ENCODE measurements around the gene UGT2B28. TPM values are rescaled to one million over a fixed set of nuclear protein-coding genes. Genes with fewer than 3 reads are reported as not detected.
"Not testable (repeated sequence)": the region's sequence is repeated elsewhere in the genome, so short reads cannot be mapped to it uniquely, and the experiment has no call there.

Gene UGT2B28
- total RNA-seq (2014; rRNA removed; shearing (Covaris generic)) = not detected in 2 replicates

- DNase-seq (ENCODE audit: low spot score) = not testable (repeated sequence)
These were observed at the start of gene UGT2B28 for GRCh38 chr4:69280081-69280480. UGT2B28 (plus strand) TSS chr4:69280475; CDS start chr4:69280501, 26 bp downstream.

DNA sequence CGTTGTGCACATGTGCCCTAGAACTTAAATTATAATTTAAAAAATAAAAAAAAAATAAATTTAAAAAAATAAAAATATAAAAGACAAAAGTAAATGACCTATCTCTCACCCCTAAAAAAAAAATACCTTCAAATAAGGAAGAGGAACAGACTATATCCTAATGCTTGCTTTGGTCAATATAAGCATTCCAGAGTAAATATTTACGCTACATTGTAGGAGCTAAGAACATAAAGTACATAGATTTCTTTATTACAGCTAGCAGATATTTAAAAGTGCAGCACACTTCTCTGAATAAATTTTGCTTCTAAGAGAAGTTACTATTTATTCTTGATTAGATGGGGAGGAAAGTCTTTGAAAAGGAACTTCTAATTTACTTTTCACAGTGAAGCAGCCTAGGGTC lies 41.2 kb upstream of the UGT2B28 start:
- DNase-seq (ENCODE audit: low spot score) = no peak

- DNase-seq (ENCODE audit: low spot score) = peak; percentile 29
These were observed 40.6 kb upstream of the UGT2B28 start for GRCh38 chr4:69239557-69240168.

DNA sequence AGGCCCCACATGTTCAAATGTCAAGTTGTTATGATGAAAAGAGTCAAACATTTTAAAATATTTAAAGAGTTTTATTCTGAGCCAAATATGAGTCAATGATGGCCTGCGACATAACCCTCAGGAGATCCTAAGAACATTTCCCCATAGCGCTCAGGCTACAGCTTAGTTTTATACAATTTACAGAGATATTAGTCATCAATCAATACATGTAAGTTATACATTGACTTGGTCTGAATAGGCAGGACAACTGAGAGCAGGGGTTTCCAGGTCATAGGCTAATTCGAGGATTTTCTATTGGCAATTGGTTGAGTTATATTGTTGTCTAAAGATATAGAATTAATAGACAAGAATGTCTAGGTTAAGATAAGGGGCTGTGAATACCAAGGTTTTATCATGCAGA lies 39.5 kb upstream of the UGT2B28 start:
- DNase-seq (ENCODE audit: low spot score) = peak; percentile 9

- not testable (repeated sequence) for DNase-seq (ENCODE audit: low spot score)
These were observed 38.5 kb upstream of the UGT2B28 start for GRCh38 chr4:69241746-69242145.

DNA sequence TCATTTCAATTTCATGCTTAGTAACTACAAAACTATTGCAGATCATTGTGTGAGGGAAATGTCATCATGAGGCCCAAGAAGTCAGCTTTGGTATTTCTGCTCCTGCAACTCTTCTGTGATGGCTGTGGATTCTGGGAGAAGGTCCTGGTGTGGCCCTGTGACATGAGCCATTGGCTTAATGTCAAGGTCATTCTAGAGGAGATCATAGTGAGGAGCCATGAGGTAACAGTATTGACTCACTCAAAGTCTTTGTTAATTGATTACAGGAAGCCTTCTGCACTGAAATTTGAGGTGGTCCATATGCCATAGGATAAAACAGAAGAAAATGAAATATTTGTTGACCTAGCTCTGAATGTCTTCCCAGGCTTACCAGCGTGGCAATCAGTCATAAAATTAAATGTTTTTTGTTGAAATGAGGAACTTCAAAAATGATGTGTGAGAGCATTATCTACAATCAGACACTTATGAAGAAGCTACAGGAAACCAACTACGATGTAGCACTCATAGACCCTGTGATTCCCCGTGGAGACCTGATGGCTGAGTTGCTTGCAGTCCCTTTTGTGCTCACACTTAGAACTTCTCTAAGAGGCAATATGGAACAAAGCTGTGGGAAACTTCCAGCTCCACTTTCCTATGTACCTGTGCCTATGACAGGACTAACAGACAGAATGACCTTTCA lies 37.6 kb upstream of the UGT2B28 start:
- DNase-seq (ENCODE audit: low spot score) = not testable (repeated sequence)

GRCh38 chr4:69250884-69251283 lies 29.4 kb upstream of the UGT2B28 start:
- DNase-seq (ENCODE audit: low spot score) = not testable (repeated sequence)

DNA sequence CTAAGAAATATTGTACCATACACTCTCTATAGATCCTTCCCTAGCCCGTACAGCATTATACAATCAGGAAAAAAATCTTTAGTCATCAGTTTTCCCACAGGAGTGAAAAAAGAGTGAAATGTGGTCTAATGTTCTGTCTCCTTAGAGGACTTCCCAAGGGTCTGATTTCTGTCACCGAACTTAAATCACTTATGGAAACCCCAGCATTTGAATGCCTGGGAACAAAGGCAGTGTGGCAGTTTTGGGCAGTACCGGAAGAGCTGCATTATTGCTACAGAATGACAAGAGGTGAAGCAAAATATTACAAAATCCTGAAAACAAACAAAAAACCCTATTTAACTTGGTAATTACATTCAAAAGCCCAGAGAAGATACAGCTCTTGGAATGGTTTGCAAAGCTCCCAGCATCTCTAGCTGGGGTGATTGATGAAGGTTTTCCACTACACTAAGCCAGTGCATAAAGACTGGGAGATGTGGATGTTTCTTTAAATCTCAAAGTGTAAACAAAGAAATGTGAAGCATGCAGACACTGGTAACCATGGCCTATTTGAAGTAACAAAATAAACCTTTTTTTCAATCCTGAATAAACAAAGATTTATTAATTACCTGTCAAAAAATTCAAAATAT lies 27.0 kb upstream of the UGT2B28 start:
- not testable (repeated sequence) for DNase-seq (ENCODE audit: low spot score)

- DNase-seq (ENCODE audit: low spot score) = peak; percentile 3
These were observed 11.7 kb upstream of the UGT2B28 start for GRCh38 chr4:69268612-69269011.

- not testable (repeated sequence) for DNase-seq (ENCODE audit: low spot score)
These were observed 16.1 kb downstream of the UGT2B28 start for GRCh38 chr4:69296356-69296755.

GRCh38 chr4:69308426-69309033 lies 28.3 kb downstream of the UGT2B28 start:
- DNase-seq (ENCODE audit: low spot score) = not testable (repeated sequence)

GRCh38 chr4:69309549-69310076 lies 29.3 kb downstream of the UGT2B28 start:
- not testable (repeated sequence) for DNase-seq (ENCODE audit: low spot score)

DNA sequence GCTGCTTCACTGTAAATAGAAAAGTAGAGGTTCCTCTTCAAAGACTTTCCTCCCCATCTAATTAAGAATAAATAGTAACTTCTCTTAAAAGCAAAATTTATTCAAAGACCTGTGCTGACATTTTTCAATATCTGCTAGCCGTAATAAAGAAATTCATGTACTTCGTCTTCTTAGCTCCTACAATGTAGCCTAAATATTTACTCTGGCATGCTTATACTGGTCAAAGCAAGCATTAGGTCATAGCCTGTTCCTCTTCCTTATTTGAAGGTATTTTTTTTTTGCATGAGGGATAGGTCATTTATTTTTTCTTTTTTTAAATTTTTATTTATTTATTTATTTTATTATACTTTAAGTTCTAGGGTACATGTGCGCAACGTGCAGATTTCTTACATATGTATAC lies 30.0 kb downstream of the UGT2B28 start:
- DNase-seq (ENCODE audit: low spot score) = not testable (repeated sequence)

DNA sequence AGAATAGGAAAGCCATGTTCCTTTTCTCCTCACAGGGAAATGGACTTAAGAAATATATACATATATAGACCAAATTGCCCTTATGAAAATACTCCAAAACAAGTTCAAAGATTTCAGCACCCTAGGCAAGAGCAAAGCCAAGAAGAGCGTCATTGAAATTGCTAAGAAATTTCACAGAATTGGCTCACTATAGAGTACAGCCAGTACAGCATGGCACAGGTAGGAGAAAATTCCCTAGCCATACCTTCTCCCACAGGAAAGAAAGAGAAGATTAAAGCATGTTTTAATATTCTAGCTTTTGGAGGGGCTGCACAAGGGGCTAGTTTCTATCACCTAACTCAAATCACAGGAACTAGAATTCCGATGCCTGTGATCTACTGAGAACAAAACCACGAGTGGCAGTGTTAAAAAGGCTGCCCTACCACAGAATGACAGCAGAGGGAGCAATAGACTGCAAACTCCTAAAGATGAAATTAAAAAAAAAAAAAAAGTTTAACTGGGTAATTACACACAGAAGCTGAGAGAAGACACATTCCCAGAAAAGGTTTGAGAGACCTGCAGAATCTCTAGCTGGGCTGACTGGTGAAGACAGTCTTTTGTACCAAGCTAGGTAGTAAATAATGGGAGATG lies 37.5 kb downstream of the UGT2B28 start:
- DNase-seq (ENCODE audit: low spot score) = peak; percentile 66

- DNase-seq (ENCODE audit: low spot score) = no peak
These were observed 41.0 kb downstream of the UGT2B28 start for GRCh38 chr4:69321153-69321729.

GRCh38 chr4:69322055-69322454 lies 41.8 kb downstream of the UGT2B28 start:
- DNase-seq (ENCODE audit: low spot score) = no peak

- DNase-seq (ENCODE audit: low spot score) = no peak
These were observed 43.0 kb downstream of the UGT2B28 start for GRCh38 chr4:69323284-69323683.

- no peak for DNase-seq (ENCODE audit: low spot score)
These were observed 50.2 kb downstream of the UGT2B28 start for GRCh38 chr4:69330345-69331047.

GRCh38 chr4:69331304-69331703 lies 51.0 kb downstream of the UGT2B28 start:
- not testable (repeated sequence) for DNase-seq (ENCODE audit: low spot score)

- not testable (repeated sequence) for DNase-seq (ENCODE audit: low spot score)
These were observed 55.2 kb downstream of the UGT2B28 start for GRCh38 chr4:69335485-69335884.
